ENCODE measurements around the gene FAM222B.

- TF ChIP-seq CTCF (IDR thresholded peaks at IDR 0.05; ENCODE audit: low read depth, low read length, poor library complexity, severe bottlenecking): no peak
- TF ChIP-seq EZH2phosphoT487 (IDR thresholded peaks at IDR 0.05; ENCODE audit: borderline replicate concordance, low read length): no peak
These were observed 101.9 kb downstream of the FAM222B start for GRCh38 chr17:28740406-28741357.

Measured in DOHH2 (cell line).